HFF-Myc (cell line): ENCODE results near the gene SMYD3.

Experiments
- DNase-seq: peaks from one replicate; pipeline ENCODE4 v3.0.0-alpha.2; 2011; ENCODE audit warnings: low read depth; ENCODE audit errors: extremely low read depth
- H3K4me3 ChIP-seq: replicated peaks from 2 replicates; pipeline ENCODE4 v1.5.1; 2011; ENCODE audit warnings: low read depth, mild to moderate bottlenecking, control low read depth, low read length
- CTCF ChIP-seq: IDR thresholded peaks from 2 replicates; pipeline ENCODE4 v1.5.1; 2012; ENCODE audit warnings: mild to moderate bottlenecking, low read depth, low read length, control low read depth; ENCODE audit errors: missing control alignments

The SMYD3 gene

DNA sequence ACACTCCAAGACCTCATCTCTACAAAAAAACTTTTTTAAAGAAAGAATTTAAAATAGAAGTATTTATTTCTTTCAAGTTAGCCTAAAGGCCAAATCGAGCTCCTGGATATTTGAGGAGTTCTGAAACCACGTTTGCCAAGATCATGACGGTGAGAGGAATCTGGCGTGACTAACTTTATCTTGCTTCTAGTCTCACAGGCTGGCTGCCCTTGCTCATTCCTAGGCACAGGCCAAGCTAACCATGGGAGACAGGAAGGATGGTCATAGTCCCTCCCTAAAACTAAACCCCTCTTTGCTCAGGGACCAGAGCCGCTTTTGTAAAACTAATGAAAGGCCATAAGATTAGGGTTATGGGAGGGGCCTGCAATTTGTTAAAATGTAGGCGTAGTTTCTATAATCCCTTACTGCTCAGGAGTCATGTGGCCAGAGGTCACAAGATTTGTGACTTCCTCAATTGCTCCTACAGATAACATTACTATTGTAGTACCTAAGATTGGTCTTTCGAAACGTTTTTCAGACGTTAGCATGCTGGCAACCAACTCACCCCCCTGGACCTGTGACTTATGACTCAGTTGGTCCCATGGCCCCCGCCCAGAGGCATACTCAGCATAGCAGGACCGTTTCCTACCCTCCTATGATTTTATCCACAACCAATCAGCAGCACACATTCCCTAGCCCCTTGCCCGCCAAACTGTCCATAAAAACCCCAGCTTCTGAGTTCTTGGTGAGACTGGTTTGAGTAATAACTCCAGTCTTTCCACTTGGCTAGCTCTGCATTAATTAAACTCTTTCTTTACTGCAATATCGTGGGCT, 425.0 kb downstream of the SMYD3 start:
- no peak for DNase-seq
- no peak for TF ChIP-seq CTCF
- no peak overlapping the region for H3K4me3 ChIP-seq

- H3K4me3 ChIP-seq: no peak overlapping the region
- TF ChIP-seq CTCF: no peak
- DNase-seq: no peak
Observed at GRCh38 chr1:246081138-246081702, 425.9 kb downstream of the SMYD3 start.

GRCh38 chr1:246080031-246080430, 427.0 kb downstream of the SMYD3 start:
- DNase-seq: no peak
- H3K4me3 ChIP-seq: no peak overlapping the region
- TF ChIP-seq CTCF: no peak

GRCh38 chr1:246078888-246079252, 428.2 kb downstream of the SMYD3 start:
- DNase-seq: no peak
- no peak for TF ChIP-seq CTCF
- no peak overlapping the region for H3K4me3 ChIP-seq

DNA sequence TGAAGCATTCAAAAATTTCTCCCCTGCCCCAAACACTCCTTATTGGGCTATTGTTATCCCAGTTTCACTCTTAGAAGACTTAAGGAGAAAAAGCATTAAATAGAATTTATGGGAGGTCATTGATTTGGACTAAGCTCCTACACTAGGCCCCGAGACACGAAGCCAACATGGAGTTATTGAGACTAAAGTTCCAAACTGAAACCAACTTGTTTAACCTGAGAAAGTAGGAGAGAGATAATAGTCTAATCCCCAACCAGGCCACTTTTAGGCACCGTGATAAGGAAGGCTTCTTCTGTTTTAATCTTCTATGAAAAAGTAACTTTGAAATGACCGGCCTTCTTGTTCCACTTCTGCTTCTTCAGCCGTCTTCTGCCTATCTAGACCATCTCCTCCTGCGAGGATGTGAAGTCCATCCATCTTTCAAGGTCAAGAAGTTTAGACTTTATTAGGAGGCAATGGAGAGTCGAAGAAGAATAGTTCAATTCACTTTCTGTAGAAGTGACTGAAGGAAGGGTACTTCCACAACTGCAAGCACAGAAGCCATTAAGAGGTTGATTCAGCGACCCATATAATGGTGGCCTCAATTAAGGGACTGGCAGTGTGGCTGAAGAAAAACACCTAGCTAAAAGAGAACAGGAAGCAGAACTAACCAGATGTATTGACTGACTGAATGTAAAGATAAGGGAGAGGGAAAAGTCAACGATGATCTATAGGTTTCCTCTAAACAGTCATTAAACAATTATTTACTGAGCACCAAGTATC, 428.8 kb downstream of the SMYD3 start:
- DNase-seq: no peak
- H3K4me3 ChIP-seq: no peak overlapping the region

GRCh38 chr1:246077476-246077875, 429.6 kb downstream of the SMYD3 start:
- H3K4me3 ChIP-seq: no peak overlapping the region
- no peak for TF ChIP-seq CTCF
- no peak for DNase-seq

More for the DNA sequence above, 428.8 kb downstream of the SMYD3 start:
- no peak for TF ChIP-seq CTCF
